HEK293 (cell line): ENCODE measurements around the gene BCL7A.

Source experiments
- ATF2 ChIP-seq: fragments of 450-650 bp; formaldehyde crosslinking; IDR thresholded peaks from 2 replicates; pipeline ENCODE4 v1.5.1; 2016; ENCODE audit warnings: missing biosample characterization, missing genetic modification characterization, low read depth
- GLIS1 ChIP-seq: fragments of 450-650 bp; formaldehyde crosslinking; IDR thresholded peaks from 2 replicates; pipeline ENCODE4 v1.5.1; 2016; ENCODE audit warnings: missing biosample characterization, missing genetic modification characterization
- KLF1 ChIP-seq: fragments of 450-650 bp; formaldehyde crosslinking; IDR thresholded peaks from 2 replicates; pipeline ENCODE4 v1.5.1; 2016; ENCODE audit warnings: missing biosample characterization, missing genetic modification characterization
- KLF7 ChIP-seq: fragments of 450-650 bp; formaldehyde crosslinking; IDR thresholded peaks from 2 replicates; pipeline ENCODE4 v1.5.1; 2016; ENCODE audit warnings: missing biosample characterization, missing genetic modification characterization, borderline replicate concordance
- KLF9 ChIP-seq: fragments of 450-650 bp; formaldehyde crosslinking; IDR thresholded peaks from 2 replicates; pipeline ENCODE4 v1.5.1; 2016; ENCODE audit warnings: missing biosample characterization, missing genetic modification characterization, low read depth
- MEIS1 ChIP-seq: sonication (generic); formaldehyde crosslinking; IDR thresholded peaks from 2 replicates; pipeline ENCODE4 v1.8.1; 2022; ENCODE audit warnings: missing genetic modification reagents, mild to moderate bottlenecking, borderline replicate concordance
- RBAK ChIP-seq: fragments of 450-650 bp; formaldehyde crosslinking; IDR thresholded peaks from 2 replicates; pipeline ENCODE4 v1.5.1; 2016; ENCODE audit warnings: missing biosample characterization, missing genetic modification characterization
- TSHZ1 ChIP-seq: fragments of 450-650 bp; formaldehyde crosslinking; IDR thresholded peaks from 2 replicates; pipeline ENCODE4 v1.5.1; 2016; ENCODE audit warnings: missing biosample characterization, missing genetic modification characterization, borderline replicate concordance
- ZBTB21 ChIP-seq: fragments of 450-650 bp; formaldehyde crosslinking; IDR thresholded peaks from 2 replicates; pipeline ENCODE4 v1.5.1; 2017; ENCODE audit warnings: missing biosample characterization, missing genetic modification characterization
- ZIC2 ChIP-seq: fragments of 450-650 bp; formaldehyde crosslinking; IDR thresholded peaks from 2 replicates; pipeline ENCODE4 v1.5.1; 2016; ENCODE audit warnings: missing biosample characterization, missing genetic modification characterization
- ZNF10 ChIP-seq: fragments of 450-650 bp; formaldehyde crosslinking; IDR thresholded peaks from 2 replicates; pipeline ENCODE4 v1.5.1; 2017; ENCODE audit warnings: missing biosample characterization, missing genetic modification characterization
- ZNF132 ChIP-seq: fragments of 450-650 bp; formaldehyde crosslinking; IDR thresholded peaks from 2 replicates; pipeline ENCODE4 v1.5.1; 2017; ENCODE audit warnings: missing biosample characterization, missing genetic modification characterization, borderline replicate concordance
- ZNF138 ChIP-seq: fragments of 450-650 bp; formaldehyde crosslinking; IDR thresholded peaks from 2 replicates; pipeline ENCODE4 v1.5.1; 2016; ENCODE audit warnings: missing biosample characterization, missing genetic modification characterization, borderline replicate concordance
- ZNF148 ChIP-seq: fragments of 450-650 bp; formaldehyde crosslinking; IDR thresholded peaks from 2 replicates; pipeline ENCODE4 v1.5.0; 2017; ENCODE audit warnings: missing biosample characterization, missing genetic modification characterization, borderline replicate concordance
- ZNF155 ChIP-seq: fragments of 450-650 bp; formaldehyde crosslinking; IDR thresholded peaks from 2 replicates; pipeline ENCODE4 v1.5.1; 2016; ENCODE audit warnings: missing biosample characterization, missing genetic modification characterization
- ZNF223 ChIP-seq: fragments of 450-650 bp; formaldehyde crosslinking; IDR thresholded peaks from 2 replicates; pipeline ENCODE4 v1.5.1; 2016; ENCODE audit warnings: missing biosample characterization, missing genetic modification characterization
- ZNF248 ChIP-seq: fragments of 450-650 bp; formaldehyde crosslinking; IDR thresholded peaks from 2 replicates; pipeline ENCODE4 v1.5.1; 2017; ENCODE audit warnings: missing biosample characterization, missing genetic modification characterization
- ZNF433 ChIP-seq: fragments of 450-650 bp; formaldehyde crosslinking; IDR thresholded peaks from 2 replicates; pipeline ENCODE4 v1.5.1; 2016; ENCODE audit warnings: missing biosample characterization, missing genetic modification characterization, low read depth
- ZNF488 ChIP-seq: fragments of 450-650 bp; formaldehyde crosslinking; IDR thresholded peaks from 2 replicates; pipeline ENCODE4 v1.5.1; 2016; ENCODE audit warnings: missing biosample characterization, missing genetic modification characterization
- ZNF529 ChIP-seq: fragments of 450-650 bp; formaldehyde crosslinking; IDR thresholded peaks from 2 replicates; pipeline ENCODE4 v1.5.1; 2017; ENCODE audit warnings: missing genetic modification characterization, missing biosample characterization; ENCODE audit not compliant: insufficient replicate concordance
- ZNF544 ChIP-seq: fragments of 450-650 bp; formaldehyde crosslinking; IDR thresholded peaks from 2 replicates; pipeline ENCODE4 v1.5.0; 2017; ENCODE audit warnings: missing biosample characterization, missing genetic modification characterization
- ZNF558 ChIP-seq: fragments of 450-650 bp; formaldehyde crosslinking; IDR thresholded peaks from 2 replicates; pipeline ENCODE4 v1.5.1; 2016; ENCODE audit warnings: missing biosample characterization, missing genetic modification characterization
- ZNF560 ChIP-seq: fragments of 450-650 bp; formaldehyde crosslinking; IDR thresholded peaks from 2 replicates; pipeline ENCODE4 v1.5.1; 2017; ENCODE audit warnings: missing biosample characterization, missing genetic modification characterization, borderline replicate concordance
- ZNF624 ChIP-seq: fragments of 450-650 bp; formaldehyde crosslinking; IDR thresholded peaks from 2 replicates; pipeline ENCODE4 v1.5.1; 2017; ENCODE audit warnings: missing biosample characterization, missing genetic modification characterization
- ZNF701 ChIP-seq: fragments of 450-650 bp; formaldehyde crosslinking; IDR thresholded peaks from 2 replicates; pipeline ENCODE4 v1.5.1; 2016; ENCODE audit warnings: missing biosample characterization, missing genetic modification characterization
- ZNF785 ChIP-seq: fragments of 450-650 bp; formaldehyde crosslinking; IDR thresholded peaks from 2 replicates; pipeline ENCODE4 v1.5.1; 2016; ENCODE audit warnings: missing biosample characterization, missing genetic modification characterization
- ZNF792 ChIP-seq: fragments of 450-650 bp; formaldehyde crosslinking; IDR thresholded peaks from 2 replicates; pipeline ENCODE4 v1.5.1; 2016; ENCODE audit warnings: missing biosample characterization, missing genetic modification characterization
- ZNF837 ChIP-seq: fragments of 450-650 bp; formaldehyde crosslinking; IDR thresholded peaks from 2 replicates; pipeline ENCODE4 v1.5.1; 2016; ENCODE audit warnings: missing biosample characterization, missing genetic modification characterization
- ZNF843 ChIP-seq: fragments of 450-650 bp; formaldehyde crosslinking; IDR thresholded peaks from 2 replicates; pipeline ENCODE4 v1.5.1; 2016; ENCODE audit warnings: missing biosample characterization, missing genetic modification characterization
- TF ChIP-seq, protein P1 (sequence below): fragments of 450-650 bp; formaldehyde crosslinking; IDR thresholded peaks from 2 replicates; pipeline ENCODE4 v1.5.1; 2016; ENCODE audit warnings: missing biosample characterization, missing genetic modification characterization, borderline replicate concordance

BCL7A gene

DNA sequence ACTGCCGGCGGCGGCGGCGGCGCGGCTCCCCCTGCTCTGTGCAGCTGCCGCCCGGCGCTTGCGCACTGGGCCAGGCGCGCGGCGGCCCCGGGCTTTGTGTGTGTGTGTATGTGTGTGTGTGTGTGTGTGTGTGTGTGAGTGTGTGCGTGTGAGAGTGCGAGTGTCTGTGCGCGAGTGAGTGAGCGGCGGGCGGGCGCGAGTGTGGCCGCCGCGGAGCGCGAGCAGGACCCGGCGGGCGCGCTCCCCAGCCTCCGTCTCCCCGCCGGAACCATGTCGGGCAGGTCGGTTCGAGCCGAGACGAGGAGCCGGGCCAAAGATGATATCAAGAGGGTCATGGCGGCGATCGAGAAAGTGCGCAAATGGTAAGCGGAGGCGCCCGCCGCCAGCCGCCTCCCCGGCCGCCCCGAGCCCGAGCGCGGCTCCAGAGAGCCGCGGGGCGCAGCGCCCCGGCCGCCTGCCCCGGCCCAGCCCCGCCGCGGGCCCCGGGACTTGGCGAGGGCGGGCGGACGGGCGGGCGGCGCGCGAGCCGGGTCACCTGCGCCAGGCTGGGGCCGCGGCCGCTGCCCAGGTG is at the start of gene BCL7A (continued):
- TF ChIP-seq ZNF148 (tag by site-specific recombination) (peak; percentile 70; the same call in 1 of the 2 replicates), ZNF544 (no peak), ZNF701 (tag by site-specific recombination) (no peak), KLF9 (tag by site-specific recombination) (no peak), ZNF488 (tag by site-specific recombination) (peak; percentile 73; the same call in 1 of the 2 replicates), KLF7 (tag by site-specific recombination) (no peak), RBAK (tag by site-specific recombination) (no peak), ZNF155 (no peak), GLIS1 (tag by site-specific recombination) (0 out of 2 replicates have a peak, but pooled peaks have one; percentile 13), ZNF223 (0 out of 2 replicates have a peak, but pooled peaks have one; percentile 53), ZIC2 (tag by site-specific recombination) (no peak), ZNF132 (tag by site-specific recombination) (no peak), ZNF10 (tag by site-specific recombination) (no peak), MEIS1 (CRISPR knock-in tag) (no peak), ZNF624 (tag by site-specific recombination) (no peak), ZNF792 (tag by site-specific recombination) (0 out of 2 replicates have a peak, but pooled peaks have one; percentile 21), ZNF433 (no peak), ZNF837 (tag by site-specific recombination) (0 out of 2 replicates have a peak, but pooled peaks have one; percentile 62), TSHZ1 (peak; percentile 55; the same call in 1 of the 2 replicates), ZNF558 (tag by site-specific recombination) (no peak), ZNF529 (tag by site-specific recombination) (no peak), ZBTB21 (no peak), ATF2 (no peak), KLF1 (peak; percentile 44), ZNF560 (no peak), ZNF785 (tag by site-specific recombination) (peak; percentile 97), ZNF843 (tag by site-specific recombination) (peak; percentile 39; the same call in 1 of the 2 replicates), ZNF248 (tag by site-specific recombination) (no peak), ZNF138 (tag by site-specific recombination) (no peak)
- TF ChIP-seq, protein P1, sequence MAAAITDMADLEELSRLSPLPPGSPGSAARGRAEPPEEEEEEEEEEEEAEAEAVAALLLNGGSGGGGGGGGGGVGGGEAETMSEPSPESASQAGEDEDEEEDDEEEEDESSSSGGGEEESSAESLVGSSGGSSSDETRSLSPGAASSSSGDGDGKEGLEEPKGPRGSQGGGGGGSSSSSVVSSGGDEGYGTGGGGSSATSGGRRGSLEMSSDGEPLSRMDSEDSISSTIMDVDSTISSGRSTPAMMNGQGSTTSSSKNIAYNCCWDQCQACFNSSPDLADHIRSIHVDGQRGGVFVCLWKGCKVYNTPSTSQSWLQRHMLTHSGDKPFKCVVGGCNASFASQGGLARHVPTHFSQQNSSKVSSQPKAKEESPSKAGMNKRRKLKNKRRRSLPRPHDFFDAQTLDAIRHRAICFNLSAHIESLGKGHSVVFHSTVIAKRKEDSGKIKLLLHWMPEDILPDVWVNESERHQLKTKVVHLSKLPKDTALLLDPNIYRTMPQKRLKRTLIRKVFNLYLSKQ (tag by site-specific recombination): no peak
